OCI-LY7 (cell line): Measurements from ENCODE around the gene TXNL4B. TPM values are rescaled to one million over a fixed set of nuclear protein-coding genes. Genes with fewer than 3 reads are reported as not detected.

Experiments used
- BruUV-seq: library from RNA; stranded (reverse); fragments of 400-500 nt; replicated peaks from 2 replicates; lab custom pipeline; 2021; lab: Mats Ljungman, UMichigan
- CTCF ChIA-PET: fragments of 300-600 bp; sonication (Branson Sonifier 250); formaldehyde crosslinking; loops from one replicate; lab custom pipeline; 2022; ENCODE audit warnings: antibody characterized with exemption; ENCODE audit not compliant: unreplicated experiment; lab: Charles Lee
- POLR2A ChIA-PET: fragments of 300-600 bp; sonication (Branson Sonifier 250); formaldehyde crosslinking; loops from one replicate; lab custom pipeline; 2022; ENCODE audit warnings: antibody characterized with exemption; lab: Charles Lee
- DNase-seq: peaks from one replicate; pipeline ENCODE4 v3.0.0-alpha.2; 2015; ENCODE audit warnings: low spot score
- H2AFZ ChIP-seq: fragments of 200-600 bp; sonication (generic), shearing (Covaris generic); 2 replicates; pipeline ENCODE4 v1.6.1; 2014; ENCODE audit warnings: mild to moderate bottlenecking, antibody characterized with exemption, low read length, moderate library complexity
- H3K27ac ChIP-seq: fragments of 200-600 bp; sonication (generic); 2 replicates; pipeline ENCODE4 v1.5.1; 2014; ENCODE audit warnings: mixed run types, low read depth, mild to moderate bottlenecking, moderate library complexity, low read length, inconsistent platforms; ENCODE audit not compliant: poor library complexity, severe bottlenecking
- H3K36me3 ChIP-seq: fragments of 200-600 bp; sonication (generic); 2 replicates; pipeline ENCODE4 v1.6.1; 2014; ENCODE audit warnings: mild to moderate bottlenecking, antibody characterized with exemption, low read length, moderate library complexity, mixed read lengths; ENCODE audit not compliant: insufficient read depth
- H3K4me1 ChIP-seq: fragments of 200-600 bp; sonication (generic); 2 replicates; pipeline ENCODE4 v1.5.1; 2014; ENCODE audit warnings: mild to moderate bottlenecking, low read length; ENCODE audit not compliant: insufficient read depth, poor library complexity, severe bottlenecking
- H3K4me2 ChIP-seq: fragments of 200-600 bp; sonication (generic); 2 replicates; pipeline ENCODE4 v1.6.1; 2014; ENCODE audit warnings: mild to moderate bottlenecking, low read length
- H3K4me3 ChIP-seq: fragments of 200-600 bp; sonication (generic); 2 replicates; pipeline ENCODE4 v1.5.1; 2014; ENCODE audit warnings: mild to moderate bottlenecking, low read depth, low read length; ENCODE audit not compliant: poor library complexity, severe bottlenecking
- H3K79me2 ChIP-seq: fragments of 200-600 bp; sonication (generic); 2 replicates; pipeline ENCODE4 v1.6.1; 2016; ENCODE audit warnings: low read depth, mild to moderate bottlenecking, low read length, moderate library complexity, mixed read lengths; ENCODE audit not compliant: insufficient read depth
- H3K9me2 ChIP-seq: fragments of 200-600 bp; sonication (generic); 2 replicates; pipeline ENCODE4 v1.6.1; 2016; ENCODE audit warnings: mild to moderate bottlenecking, low read length, mixed read lengths; ENCODE audit not compliant: insufficient read depth
- H3K9me3 ChIP-seq: fragments of 200-600 bp; sonication (generic); 2 replicates; pipeline ENCODE4 v1.6.1; 2014; ENCODE audit warnings: mild to moderate bottlenecking, mixed run types, low read length, mixed read lengths
- H4K20me1 ChIP-seq: fragments of 200-600 bp; sonication (generic); 2 replicates; pipeline ENCODE4 v1.6.1; 2014; ENCODE audit warnings: mild to moderate bottlenecking, antibody characterized with exemption, low read length, moderate library complexity, mixed read lengths; ENCODE audit not compliant: insufficient read depth
- CTCF ChIP-seq: fragments of 200-600 bp; sonication (generic); conservative IDR thresholded peaks from 2 replicates; pipeline ENCODE4 v1.5.1; 2014; ENCODE audit warnings: mild to moderate bottlenecking, antibody characterized with exemption, low read length, moderate library complexity, mixed read lengths
- EZH2phosphoT487 ChIP-seq: fragments of 200-600 bp; sonication (generic); IDR thresholded peaks from 2 replicates; pipeline ENCODE4 v1.6.1; 2018; ENCODE audit warnings: low read depth, borderline replicate concordance, mild to moderate bottlenecking, mixed run types, antibody characterized with exemption, low read length, moderate library complexity, mixed read lengths
- intact Hi-C: fragments of 100-400 bp; cut with micrococcal nuclease; formaldehyde crosslinking; loops from one replicate; pipeline ENCODE4 v1.10.0; 2022; ENCODE audit not compliant: unreplicated experiment
- total RNA-seq, 2 experiments: library from RNA; depleted of rRNA in 1 of 2; stranded (reverse); fragments of >200 nt in 1 of 2; shearing (Covaris generic) in 1 of 2; gene quantifications; 2 replicates each; pipeline ENCODE4 v1.2.3, GENCODE V29; 2014 to 2022

Gene TXNL4B
- total RNA-seq, 2 experiments from 2014 or later, result 7.9 to 14.5 TPM

GRCh38 chr16:72108353-72109102 is 15.1 kb upstream of the TXNL4B start:
- H3K4me3 ChIP-seq, result no peak overlapping the region
- no TSS peak for BruUV-seq

GRCh38 chr16:72107371-72107770 is 14.0 kb upstream of the TXNL4B start:
- no peak for DNase-seq
- Histone ChIP-seq H3K9me2 (no peaks in the 10 kb centered on the region), H4K20me1 (no peaks in the 10 kb centered on the region), H3K9me3 (no peaks in the 10 kb centered on the region), H3K4me3 (no peak overlapping the region), H3K4me1 (peaks cover 1% of the 10 kb centered on the region), H2AFZ (no peak overlapping the region), H3K27ac (no peak overlapping the region), H3K36me3 (peaks cover 100% of the 10 kb centered on the region), H3K4me2 (no peak overlapping the region), H3K79me2 (no peaks in the 10 kb centered on the region)
- ChIA-PET POLR2A (no interaction called here), CTCF (no interaction called here)
- no TSS peak for BruUV-seq
- intact Hi-C loops, result no loop called here
- TF ChIP-seq CTCF, result no peak
- TF ChIP-seq EZH2phosphoT487, result no peak

More at GRCh38 chr16:72108353-72109102, 15.1 kb upstream of the TXNL4B start:
- Histone ChIP-seq H3K9me3 (no peaks in the 10 kb centered on the region), H3K4me2 (no peak overlapping the region), H2AFZ (no peak overlapping the region), H3K9me2 (no peaks in the 10 kb centered on the region), H3K36me3 (peaks cover 98% of the 10 kb centered on the region), H3K4me1 (no peaks in the 10 kb centered on the region), H3K27ac (no peak overlapping the region), H4K20me1 (no peaks in the 10 kb centered on the region), H3K79me2 (no peaks in the 10 kb centered on the region)
- ChIA-PET CTCF (no interaction called here), POLR2A (no interaction called here)
- DNase-seq, result no peak
- intact Hi-C loops, result no loop called here
- no peak for TF ChIP-seq CTCF
- no peak for TF ChIP-seq EZH2phosphoT487

GRCh38 chr16:72105978-72106377 is 12.6 kb upstream of the TXNL4B start:
- ChIA-PET CTCF (no interaction called here), POLR2A (interaction anchor here (0.6 kb wide), 1 partner anchor 85 kb away, joined by 3 read pairs; no protein-coding TSS in a partner anchor)
- Histone ChIP-seq H3K36me3 (peaks cover 100% of the 10 kb centered on the region), H2AFZ (no peak overlapping the region), H4K20me1 (no peaks in the 10 kb centered on the region), H3K4me2 (no peak overlapping the region), H3K27ac (no peak overlapping the region), H3K9me3 (no peaks in the 10 kb centered on the region), H3K9me2 (no peaks in the 10 kb centered on the region), H3K4me1 (peaks cover 12% of the 10 kb centered on the region), H3K4me3 (no peak overlapping the region), H3K79me2 (no peaks in the 10 kb centered on the region)
- intact Hi-C loops, result no loop called here
- DNase-seq, result no peak
- TF ChIP-seq CTCF, result no peak
- TF ChIP-seq EZH2phosphoT487, result no peak
- no TSS peak for BruUV-seq
